Activated CD8-positive, alpha-beta memory T cell treated with anti-CD3 and anti-CD28 coated beads for 36 hours (primary cell): ENCODE results near the gene MAP6D1. TPM values are rescaled to one million over a fixed set of nuclear protein-coding genes. Genes with fewer than 3 reads are reported as not detected.
"Not testable (repeated sequence)": the region's sequence is repeated elsewhere in the genome, so short reads cannot be mapped to it uniquely, and the experiment has no call there.

Source experiments
- CTCF ChIA-PET: fragments of 350-600 bp; sonication (Branson Sonifier 250); formaldehyde crosslinking; loops from one replicate; lab custom pipeline; 2021; ENCODE audit warnings: antibody characterized with exemption; lab: Charles Lee
- POLR2A ChIA-PET: fragments of 350-600 bp; sonication (Branson Sonifier 250); formaldehyde crosslinking; loops from one replicate; lab custom pipeline; 2021; ENCODE audit warnings: antibody characterized with exemption; lab: Charles Lee
- total RNA-seq, 2 experiments: library from RNA; stranded (reverse); gene quantifications; one replicate each; pipeline ENCODE4 v1.2.3, GENCODE V29; 2021

MAP6D1 gene
- total RNA-seq, 2 experiments from 2014 or later: 3.3 to 4.0 TPM

DNA sequence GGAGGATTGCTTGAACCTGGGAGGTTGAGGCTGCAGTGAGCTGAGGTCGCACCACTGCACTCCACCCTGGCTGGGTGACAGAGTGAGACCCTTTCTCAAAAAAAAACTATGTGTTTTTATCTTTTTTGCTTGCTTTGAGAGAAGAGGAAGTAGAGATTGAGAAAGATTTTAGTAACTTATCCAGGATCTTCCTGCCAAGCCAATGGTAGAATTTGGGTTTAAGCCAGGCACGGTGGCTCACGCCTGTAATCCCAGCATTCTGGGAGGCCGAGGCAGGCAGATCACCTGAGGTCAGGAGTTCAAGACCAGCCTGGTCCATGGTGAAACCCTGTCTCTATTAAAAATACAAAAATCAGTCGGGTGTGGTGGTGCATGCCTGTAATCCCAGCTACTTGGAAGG lies 48.9 kb downstream of the MAP6D1 start:
- POLR2A ChIA-PET, CTCF ChIA-PET: not testable (repeated sequence)

DNA sequence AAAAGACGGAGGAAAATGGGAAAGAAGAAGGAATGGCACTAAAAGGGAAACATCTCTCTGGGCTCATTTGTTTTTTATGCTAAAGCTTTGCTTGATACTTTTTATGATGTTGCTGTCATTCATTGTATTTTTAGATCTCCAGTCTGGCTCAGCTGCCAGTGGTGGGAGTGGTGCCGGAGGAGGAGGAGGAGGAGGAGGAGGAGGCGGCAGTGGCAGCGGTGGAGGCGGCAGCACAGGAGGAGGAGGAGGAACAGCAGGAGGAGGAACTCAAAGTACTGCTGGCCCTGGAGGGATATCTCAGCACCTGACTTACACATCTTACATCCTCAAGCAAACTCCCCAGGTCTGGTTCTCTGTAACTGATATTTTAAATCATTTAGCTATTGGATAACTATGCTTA lies 49.6 kb downstream of the MAP6D1 start:
- ChIA-PET POLR2A (no interaction called here), CTCF (no interaction called here)

DNA sequence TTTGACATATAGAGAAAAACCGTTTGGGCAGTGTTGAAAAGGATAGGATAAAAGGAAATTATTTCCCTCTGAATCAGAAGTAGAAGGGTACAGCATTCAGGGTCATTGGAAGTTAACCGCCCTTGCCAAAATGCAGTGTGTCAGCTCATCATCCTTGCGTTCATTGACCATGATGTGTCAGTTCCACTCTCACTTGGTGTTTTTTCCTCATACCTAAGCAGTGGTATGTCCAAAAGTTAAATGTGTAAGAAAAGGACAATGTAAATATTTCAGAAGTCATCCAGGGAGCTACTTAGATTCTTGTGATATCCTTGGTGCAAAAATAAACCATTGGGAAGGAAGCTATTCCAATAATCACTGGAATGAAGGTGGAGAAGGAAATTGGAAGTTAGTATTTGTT lies 50.7 kb downstream of the MAP6D1 start:
- POLR2A ChIA-PET: no interaction called here
- CTCF ChIA-PET: no interaction called here

DNA sequence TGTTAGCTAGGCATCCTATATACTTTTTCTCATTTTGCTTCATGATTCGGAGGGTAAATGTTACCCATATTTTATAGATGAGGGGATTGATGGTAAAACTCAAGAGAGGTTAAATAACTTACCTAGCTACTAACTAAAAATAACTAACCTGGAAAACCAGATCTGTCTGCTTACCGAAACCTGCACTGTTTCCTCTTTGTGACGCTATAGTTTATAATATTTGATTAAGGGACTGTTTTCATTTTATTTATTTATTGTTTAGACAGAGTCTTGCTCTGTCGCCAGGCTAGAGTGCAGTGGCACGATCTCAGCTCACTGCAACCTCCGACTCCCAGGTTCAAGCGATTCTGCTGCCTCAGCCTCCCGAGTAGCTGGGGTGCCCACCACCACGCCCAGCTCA lies 55.9 kb downstream of the MAP6D1 start:
- CTCF ChIA-PET: no interaction called here
- POLR2A ChIA-PET: interaction anchor here (0.6 kb wide), 1 partner anchor 465 kb away, joined by 9 read pairs; no protein-coding TSS in a partner anchor

DNA sequence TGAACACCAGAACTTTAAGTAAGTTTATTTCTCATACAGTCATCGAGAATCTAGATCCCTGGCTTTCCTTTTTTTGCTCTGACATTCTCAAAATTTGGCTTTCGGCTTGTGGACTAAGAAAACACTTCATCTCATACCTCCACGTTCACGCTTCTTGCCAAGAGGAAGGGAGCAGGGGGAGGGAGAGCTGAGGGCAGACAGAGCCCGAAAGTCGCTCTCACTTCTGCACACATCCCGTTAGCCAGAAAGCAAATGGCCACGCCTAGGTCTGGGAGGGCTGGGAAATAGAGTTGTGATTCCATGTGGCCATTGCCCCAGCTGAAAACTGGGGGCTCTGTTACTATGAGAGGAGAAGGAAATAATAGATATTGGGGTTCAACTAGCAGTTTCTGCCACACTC lies 57.3 kb downstream of the MAP6D1 start:
- ChIA-PET CTCF (no interaction called here), POLR2A (no interaction called here)

DNA sequence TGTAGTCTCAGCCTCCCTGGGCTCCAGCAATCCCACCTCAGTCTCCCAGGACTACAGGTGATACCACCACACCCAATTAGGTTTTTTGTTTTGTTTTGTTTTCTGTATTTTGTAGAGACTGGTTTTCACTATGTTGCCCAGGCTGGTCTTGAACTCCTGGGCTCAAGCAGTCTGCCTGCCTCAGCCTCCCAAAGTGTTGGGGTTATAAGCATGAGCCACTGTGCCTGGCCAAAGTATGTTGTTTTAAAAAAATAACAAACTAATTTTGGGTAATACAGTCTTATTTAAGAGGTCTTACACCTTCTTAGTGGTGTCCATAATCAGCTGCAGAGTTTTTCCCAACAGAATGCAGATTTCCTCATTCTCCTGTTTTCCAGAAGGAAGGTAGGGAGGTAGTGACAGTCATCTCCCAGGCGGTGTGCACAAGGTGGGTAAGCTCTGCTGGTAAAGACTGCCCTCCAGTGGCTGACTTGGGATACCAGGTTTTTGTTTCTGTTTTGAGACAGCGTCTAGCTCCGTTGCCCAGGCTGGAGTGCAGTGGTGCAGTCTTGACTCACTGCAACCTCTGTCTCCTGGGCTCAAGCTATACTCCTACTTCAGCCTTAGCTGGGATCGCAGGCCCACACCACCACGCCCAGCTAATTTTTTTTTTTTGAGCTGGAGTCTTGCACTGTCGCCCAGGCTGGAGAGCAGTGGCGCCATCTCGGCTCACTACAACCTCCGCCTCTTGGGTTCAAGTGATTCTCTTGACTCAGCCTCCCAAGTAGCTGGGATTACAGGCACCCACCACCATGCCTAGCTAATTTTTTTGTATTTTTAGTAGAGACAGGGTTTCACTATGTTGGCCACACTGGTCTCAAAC lies 58.4 kb downstream of the MAP6D1 start:
- POLR2A ChIA-PET: interaction anchor here (0.7 kb wide), 1 partner anchor 132 kb away, joined by 3 read pairs; the partner anchor contains the start of gene KLHL24
- CTCF ChIA-PET: interaction anchor here (0.5 to 1.8 kb wide), 8 partner anchors 11 to 682 kb away, joined by 3 to 6 read pairs (median 4); partner anchors contain the start of gene PARL

DNA sequence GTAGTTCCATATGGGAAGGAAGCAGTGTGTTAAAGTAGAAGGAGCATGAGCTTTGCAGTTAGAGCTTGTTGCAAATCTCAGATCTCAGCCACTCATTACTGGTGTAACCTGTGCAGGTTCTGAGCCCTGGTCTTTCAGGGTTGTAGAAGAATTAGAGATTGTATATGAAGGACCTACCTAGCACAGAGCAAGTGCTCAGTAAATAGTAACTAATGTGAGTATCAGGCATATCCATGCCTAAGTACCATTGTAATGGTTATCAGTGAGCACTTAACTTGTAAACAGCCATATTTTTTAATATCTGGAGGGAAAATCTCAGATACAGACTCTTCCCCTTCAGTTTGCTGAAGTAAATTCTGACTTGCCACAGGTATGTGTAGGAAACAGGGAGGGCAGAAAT lies 59.3 kb downstream of the MAP6D1 start:
- CTCF ChIA-PET: interaction anchor here (0.7 to 1.8 kb wide), 2 partner anchors 38 to 66 kb away, joined by 4 read pairs; no protein-coding TSS in a partner anchor

More for the DNA sequence above, 59.3 kb downstream of the MAP6D1 start:
- POLR2A ChIA-PET: no interaction called here

Other genes starting within 250 kb of the MAP6D1 start
- 1 to 10 TPM; 5.4 to 7.9 TPM for gene KLHL24, start 190.0 kb downstream of the MAP6D1 start, total RNA-seq
- 10 to 100 TPM; 44.1 to 46.6 TPM for gene YEATS2, start 127.8 kb downstream of the MAP6D1 start, total RNA-seq
- gene PARL, start 59.3 kb upstream of the MAP6D1 start, total RNA-seq: 100 to 1,000 TPM in 1 of 2 experiments, 10 to 100 TPM in 1; 96.3 to 107 TPM
- 10 to 100 TPM; 18.2 to 18.9 TPM for gene ABCC5, start 192.3 kb upstream of the MAP6D1 start, total RNA-seq
- not detected for gene HTR3D, start 206.2 kb upstream of the MAP6D1 start, total RNA-seq
- gene HTR3C, start 227.5 kb upstream of the MAP6D1 start, total RNA-seq: not detected